ENCODE data around the gene AASDH.

GRCh38 chr4:56308384-56308783 is 78.9 kb downstream of the AASDH start:
- TF ChIP-seq CTCF (conservative IDR thresholded peaks at IDR 0.05) (no peak), EZH2 (IDR thresholded peaks at IDR 0.05; ENCODE audit: low read depth) (no peak)
